HPDE6-E6E7 (cell line): Measurements from ENCODE around the gene SHANK1.

Source experiments
- DNase-seq: peaks from one replicate; pipeline ENCODE4 v3.0.0; 2011; ENCODE audit warnings: missing footprints; ENCODE audit errors: extremely low spot score

Gene SHANK1

GRCh38 chr19:50711805-50712204, 7.8 kb downstream of the SHANK1 start:
- DNase-seq, result no peak

GRCh38 chr19:50711196-50711595, 8.4 kb downstream of the SHANK1 start:
- no peak for DNase-seq

- DNase-seq, result no peak
Measured at GRCh38 chr19:50710612-50711011, 9.0 kb downstream of the SHANK1 start.

- DNase-seq, result no peak
Measured at GRCh38 chr19:50710094-50710493, 9.5 kb downstream of the SHANK1 start.

GRCh38 chr19:50708179-50708879, 11.3 kb downstream of the SHANK1 start:
- DNase-seq, result no peak

- no peak for DNase-seq
Measured at GRCh38 chr19:50706387-50706786, 13.2 kb downstream of the SHANK1 start.

- peak; percentile 55 for DNase-seq
Measured at GRCh38 chr19:50705422-50706019, 14.1 kb downstream of the SHANK1 start.

- no peak for DNase-seq
Measured at GRCh38 chr19:50703915-50704796, 15.4 kb downstream of the SHANK1 start.

GRCh38 chr19:50702871-50703829, 16.5 kb downstream of the SHANK1 start:
- DNase-seq, result no peak

- DNase-seq, result no peak
Measured at GRCh38 chr19:50702158-50702870, 17.3 kb downstream of the SHANK1 start.

GRCh38 chr19:50701367-50701985, 18.1 kb downstream of the SHANK1 start:
- DNase-seq, result no peak

GRCh38 chr19:50697414-50698124, 22.0 kb downstream of the SHANK1 start:
- no peak for DNase-seq

- no peak for DNase-seq
Measured at GRCh38 chr19:50696094-50696483, 23.5 kb downstream of the SHANK1 start.

- DNase-seq, result no peak
Measured at GRCh38 chr19:50695251-50696093, 24.1 kb downstream of the SHANK1 start.

- DNase-seq, result no peak
Measured at GRCh38 chr19:50694815-50695145, 24.8 kb downstream of the SHANK1 start.

GRCh38 chr19:50693064-50693975, 26.3 kb downstream of the SHANK1 start:
- no peak for DNase-seq

GRCh38 chr19:50690439-50690838, 29.2 kb downstream of the SHANK1 start:
- DNase-seq, result no peak

GRCh38 chr19:50688766-50689165, 30.8 kb downstream of the SHANK1 start:
- DNase-seq, result no peak
